ENCODE results near the gene NRG3. TPM values are rescaled to one million over a fixed set of nuclear protein-coding genes. Genes with fewer than 3 reads are reported as not detected.
A peak's percentile ranks its signal among the peaks of the same experiment; 100 is the strongest.

Gene NRG3
- total RNA-seq, 6 donors from 2014 or later, result 0.44 to 2.7 (median 1.5) TPM; not detected in 1

- no peaks in the 10 kb centered on the region for H3K9me3 ChIP-seq
- H3K4me1 ChIP-seq, result no peaks in the 10 kb centered on the region
- H3K27me3 ChIP-seq, result no peaks in the 10 kb centered on the region
- WGBS, 2 donors, result 37 to 77% methylated on average over 1 of the region's 1 CpG
- no peak for DNase-seq
- no peak for ATAC-seq (ENCODE audit: low FRiP score in 2 of 2)
- no peak for TF ChIP-seq POLR2AphosphoS5 (IDR thresholded peaks at IDR 0.05)
- TF ChIP-seq, protein P1, sequence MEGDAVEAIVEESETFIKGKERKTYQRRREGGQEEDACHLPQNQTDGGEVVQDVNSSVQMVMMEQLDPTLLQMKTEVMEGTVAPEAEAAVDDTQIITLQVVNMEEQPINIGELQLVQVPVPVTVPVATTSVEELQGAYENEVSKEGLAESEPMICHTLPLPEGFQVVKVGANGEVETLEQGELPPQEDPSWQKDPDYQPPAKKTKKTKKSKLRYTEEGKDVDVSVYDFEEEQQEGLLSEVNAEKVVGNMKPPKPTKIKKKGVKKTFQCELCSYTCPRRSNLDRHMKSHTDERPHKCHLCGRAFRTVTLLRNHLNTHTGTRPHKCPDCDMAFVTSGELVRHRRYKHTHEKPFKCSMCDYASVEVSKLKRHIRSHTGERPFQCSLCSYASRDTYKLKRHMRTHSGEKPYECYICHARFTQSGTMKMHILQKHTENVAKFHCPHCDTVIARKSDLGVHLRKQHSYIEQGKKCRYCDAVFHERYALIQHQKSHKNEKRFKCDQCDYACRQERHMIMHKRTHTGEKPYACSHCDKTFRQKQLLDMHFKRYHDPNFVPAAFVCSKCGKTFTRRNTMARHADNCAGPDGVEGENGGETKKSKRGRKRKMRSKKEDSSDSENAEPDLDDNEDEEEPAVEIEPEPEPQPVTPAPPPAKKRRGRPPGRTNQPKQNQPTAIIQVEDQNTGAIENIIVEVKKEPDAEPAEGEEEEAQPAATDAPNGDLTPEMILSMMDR (IDR thresholded peaks at IDR 0.05), result peak in 3 of 6 experiments; percentile 15 to 27 (median 19)
- no peaks in the 10 kb centered on the region for H3K36me3 ChIP-seq
- H3K27ac ChIP-seq, result no peak overlapping the region
- H3K4me3 ChIP-seq, result no peak overlapping the region
These were observed 936.6 kb downstream of the NRG3 start for GRCh38 chr10:82811621-82812020.

DNA sequence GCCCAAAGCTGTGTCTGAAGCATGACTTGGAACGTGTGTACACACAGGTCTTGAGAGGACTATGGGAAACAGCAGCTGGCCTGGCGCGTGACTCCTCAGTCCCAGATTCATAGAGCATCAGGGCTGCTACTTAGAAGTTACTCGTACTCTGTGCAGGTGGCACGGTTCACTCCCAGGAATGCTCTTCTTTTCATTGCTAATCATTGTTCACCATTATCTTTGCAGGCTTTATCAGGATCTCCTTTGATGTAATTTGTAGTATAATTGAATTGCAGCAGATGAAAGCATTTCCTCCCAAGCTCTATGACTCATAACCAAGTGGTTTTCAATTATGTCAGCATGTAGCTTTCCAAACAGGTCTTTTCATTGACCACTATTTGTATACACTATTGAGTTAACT lies 938.9 kb downstream of the NRG3 start:
- Histone ChIP-seq H3K4me3 (no peak overlapping the region), H3K4me1 (no peaks in the 10 kb centered on the region), H3K36me3 (no peaks in the 10 kb centered on the region), H3K9me3 (no peaks in the 10 kb centered on the region), H3K27me3 (no peaks in the 10 kb centered on the region), H3K27ac (no peak overlapping the region)
- DNase-seq, result no peak
- TF ChIP-seq POLR2AphosphoS5 (IDR thresholded peaks at IDR 0.05) (no peak), EP300 (IDR thresholded peaks at IDR 0.05) (no peak), POLR2A (IDR thresholded peaks at IDR 0.05) (no peak)
- TF ChIP-seq, protein P1 (IDR thresholded peaks at IDR 0.05), result no peak
- ATAC-seq (ENCODE audit: low FRiP score in 2 of 2), result no peak
- 79 to 83% methylated on average over 5 of the region's 5 CpGs for WGBS, 2 donors

DNA sequence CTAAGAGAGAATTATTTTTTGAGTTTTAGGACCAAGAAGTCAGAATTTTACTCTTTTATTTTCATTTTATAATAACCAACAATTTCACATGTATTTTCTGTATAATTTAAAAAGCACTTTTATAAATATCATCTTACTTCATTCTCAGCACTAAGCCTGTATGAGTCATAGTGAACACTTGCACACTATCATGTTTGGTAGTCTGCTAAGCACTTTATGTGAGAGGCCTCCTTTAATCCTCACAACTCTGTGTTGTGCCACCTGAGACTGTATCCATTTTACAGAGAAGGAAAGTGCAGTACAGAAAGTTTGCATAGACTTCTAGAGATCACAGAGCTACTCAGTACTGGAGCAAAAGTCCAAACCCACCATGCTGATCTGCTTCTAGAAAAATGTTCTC lies 939.6 kb downstream of the NRG3 start:
- H3K9me3 ChIP-seq, result no peaks in the 10 kb centered on the region
- DNase-seq (no peak), ATAC-seq (ENCODE audit: low FRiP score in 2 of 2) (no peak)
- no peak overlapping the region for H3K27ac ChIP-seq
- no peaks in the 10 kb centered on the region for H3K4me1 ChIP-seq
- no peak overlapping the region for H3K4me3 ChIP-seq
- TF ChIP-seq, protein P1 (IDR thresholded peaks at IDR 0.05), result no peak
- no peak for TF ChIP-seq POLR2A (IDR thresholded peaks at IDR 0.05)
- TF ChIP-seq POLR2AphosphoS5 (IDR thresholded peaks at IDR 0.05), result no peak
- TF ChIP-seq EP300 (IDR thresholded peaks at IDR 0.05), result no peak
- no peaks in the 10 kb centered on the region for H3K27me3 ChIP-seq
- H3K36me3 ChIP-seq, result no peaks in the 10 kb centered on the region

- 94% methylated on average over 3 to 7 of the region's 7 CpGs for WGBS, 2 donors
- DNase-seq (peak in 1 of 2 donors; percentile 35), ATAC-seq (ENCODE audit: low FRiP score in 2 of 2) (no peak)
- Histone ChIP-seq H3K4me3 (no peak overlapping the region), H3K27me3 (no peaks in the 10 kb centered on the region), H3K4me1 (no peaks in the 10 kb centered on the region), H3K9me3 (no peaks in the 10 kb centered on the region), H3K27ac (no peak overlapping the region), H3K36me3 (no peaks in the 10 kb centered on the region)
- no peak for TF ChIP-seq POLR2AphosphoS5 (IDR thresholded peaks at IDR 0.05)
- TF ChIP-seq EP300 (IDR thresholded peaks at IDR 0.05), result no peak
- TF ChIP-seq, protein P1 (IDR thresholded peaks at IDR 0.05), result no peak
- TF ChIP-seq POLR2A (IDR thresholded peaks at IDR 0.05), result no peak
These were observed 940.7 kb downstream of the NRG3 start for GRCh38 chr10:82815680-82816079.

DNA sequence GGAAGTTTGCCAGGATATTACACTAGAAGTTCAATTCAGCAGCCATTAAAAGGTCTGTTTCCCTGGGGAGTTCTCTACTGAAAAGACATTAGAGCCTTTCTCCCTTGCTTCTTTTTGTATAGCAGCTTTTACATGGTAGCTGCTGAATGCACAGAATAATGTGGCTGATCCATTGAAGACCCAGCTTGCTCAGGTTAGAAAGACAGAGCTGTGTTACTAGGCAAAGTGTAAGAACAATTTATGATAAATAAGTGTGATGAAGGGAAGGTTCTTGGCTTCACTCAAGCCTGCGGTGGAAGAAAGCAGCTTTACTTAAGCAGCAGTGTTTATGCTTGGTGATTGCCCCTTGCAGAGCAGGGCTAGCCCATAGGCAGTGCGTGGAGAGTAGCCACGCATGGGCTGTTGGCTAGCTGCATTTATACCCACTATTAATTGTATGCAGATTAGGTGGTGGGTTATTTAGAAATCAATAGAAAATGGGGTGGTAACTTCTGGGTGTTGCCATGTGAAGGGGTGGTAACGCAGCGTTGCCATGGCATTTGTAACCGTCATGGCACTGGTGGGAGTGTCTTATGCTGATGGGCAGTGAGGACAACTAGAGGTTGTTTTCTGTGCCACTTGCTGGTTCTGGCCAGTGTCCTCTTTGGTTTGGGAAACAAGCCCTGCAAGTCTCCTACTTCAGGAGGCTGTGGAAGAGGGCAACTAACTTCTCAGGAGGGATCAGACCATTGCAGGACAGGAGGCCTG lies 942.9 kb downstream of the NRG3 start:
- Histone ChIP-seq H3K27ac (no peak overlapping the region), H3K4me3 (no peak overlapping the region), H3K4me1 (no peaks in the 10 kb centered on the region), H3K9me3 (no peaks in the 10 kb centered on the region), H3K36me3 (no peaks in the 10 kb centered on the region), H3K27me3 (no peaks in the 10 kb centered on the region)
- WGBS, 2 donors, result 92 to 93% methylated on average over 6 of the region's 6 CpGs
- DNase-seq, result no peak
- ATAC-seq (ENCODE audit: low FRiP score in 2 of 2), result no peak
- TF ChIP-seq POLR2AphosphoS5 (IDR thresholded peaks at IDR 0.05) (no peak), EP300 (IDR thresholded peaks at IDR 0.05) (no peak), POLR2A (IDR thresholded peaks at IDR 0.05) (no peak)
- TF ChIP-seq, protein P1 (IDR thresholded peaks at IDR 0.05), result no peak

All from upper lobe of left lung (tissue), 6 donors.